GM21381 (cell line): ENCODE measurements around the gene OGFOD3.
"Not testable (repeated sequence)": the region's sequence is repeated elsewhere in the genome, so short reads cannot be mapped to it uniquely, and the experiment has no call there.

Experiments used
- ATAC-seq: cut with Tn5 transposase; IDR thresholded peaks from one replicate; pipeline ENCODE4 v1.9.1; 2021; ENCODE audit warnings: mild to moderate bottlenecking, moderate library complexity; ENCODE audit not compliant: unreplicated experiment

OGFOD3 gene

DNA sequence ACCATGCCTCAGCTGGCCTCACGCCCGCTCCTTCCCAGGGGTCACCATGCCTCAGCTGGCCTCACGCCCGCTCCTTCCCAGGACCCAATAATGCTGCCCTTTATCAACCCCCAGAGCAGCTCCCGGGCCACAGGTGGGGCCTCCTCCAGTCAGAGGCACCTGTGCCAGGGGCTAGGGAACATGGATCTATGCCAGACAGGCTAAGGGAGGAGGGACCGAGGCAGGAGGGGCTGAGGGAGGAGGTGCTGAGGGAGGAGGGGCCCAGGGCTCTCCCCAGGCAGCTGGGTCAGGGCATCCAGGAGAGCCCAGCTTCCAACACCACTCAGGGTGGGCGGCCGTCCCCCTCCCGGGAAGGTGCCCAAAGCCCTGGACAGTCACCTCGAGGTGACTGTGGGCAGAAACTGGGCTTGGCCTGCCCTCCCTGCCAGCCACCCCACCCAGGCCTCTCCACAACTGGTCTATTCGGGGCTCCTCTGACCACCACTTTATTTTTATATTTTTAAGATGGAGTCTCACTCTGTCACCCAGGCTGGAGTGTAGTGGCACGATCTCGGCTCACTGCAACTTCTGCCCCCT is 27.4 kb downstream of the OGFOD3 start:
- ATAC-seq, result no peak

DNA sequence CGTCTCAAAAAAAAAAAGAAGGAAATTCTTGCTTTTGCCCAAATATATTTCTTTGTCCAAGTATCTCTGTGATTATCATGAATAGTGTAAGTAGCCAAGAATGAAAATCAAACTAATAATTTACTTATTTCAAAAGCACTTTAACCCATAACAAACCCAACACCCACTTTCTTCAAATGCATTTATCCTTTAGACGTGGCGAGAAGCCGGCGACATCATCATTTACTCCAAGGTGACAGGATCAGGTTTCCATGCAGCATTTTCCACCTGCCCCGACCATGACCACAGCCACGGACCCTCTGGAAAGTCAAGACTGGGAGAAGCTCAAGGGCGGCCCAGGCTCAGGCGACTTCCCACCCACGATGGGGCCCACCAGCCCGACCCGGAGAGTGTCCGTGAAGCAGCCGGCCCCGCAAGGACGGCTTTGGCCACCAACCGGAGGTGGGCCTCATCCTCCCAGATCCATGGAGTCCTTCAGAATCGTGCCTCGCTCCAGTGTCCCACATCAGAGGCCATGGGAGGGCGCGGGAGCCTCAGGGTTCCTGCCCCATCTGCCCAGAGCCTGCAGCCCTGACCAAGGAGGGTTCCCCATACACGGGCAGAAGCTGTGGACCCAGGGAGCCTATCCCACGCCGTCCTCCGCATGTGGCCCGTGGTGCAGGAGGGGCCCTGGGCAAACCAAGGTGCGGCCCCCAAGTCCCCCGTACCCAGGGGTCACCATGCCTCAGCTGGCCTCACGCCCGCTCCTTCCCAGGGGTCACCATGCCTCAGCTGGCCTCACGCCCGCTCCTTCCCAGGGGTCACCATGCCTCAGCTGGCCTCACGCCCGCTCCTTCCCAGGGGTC is 28.1 kb downstream of the OGFOD3 start:
- no peak for ATAC-seq

DNA sequence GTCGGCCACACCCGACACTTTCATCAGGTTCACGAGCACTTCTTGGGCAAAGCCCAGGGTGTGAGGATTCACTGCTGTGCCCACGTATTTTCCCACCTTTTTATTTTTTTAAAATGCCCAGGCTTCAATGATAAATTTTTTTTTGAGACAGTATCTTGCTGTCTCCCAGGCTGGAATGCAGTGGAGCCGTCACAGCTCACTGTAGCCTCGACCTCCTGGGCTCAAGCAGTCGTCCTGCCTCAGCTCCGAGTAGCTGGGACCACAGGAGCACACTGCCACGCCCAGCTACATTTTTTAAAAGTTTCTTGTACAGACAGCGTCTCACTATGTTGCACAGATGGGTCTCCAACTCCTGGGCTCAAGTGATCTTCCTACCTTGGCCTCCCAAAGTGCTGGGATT is 29.0 kb downstream of the OGFOD3 start:
- no peak for ATAC-seq

DNA sequence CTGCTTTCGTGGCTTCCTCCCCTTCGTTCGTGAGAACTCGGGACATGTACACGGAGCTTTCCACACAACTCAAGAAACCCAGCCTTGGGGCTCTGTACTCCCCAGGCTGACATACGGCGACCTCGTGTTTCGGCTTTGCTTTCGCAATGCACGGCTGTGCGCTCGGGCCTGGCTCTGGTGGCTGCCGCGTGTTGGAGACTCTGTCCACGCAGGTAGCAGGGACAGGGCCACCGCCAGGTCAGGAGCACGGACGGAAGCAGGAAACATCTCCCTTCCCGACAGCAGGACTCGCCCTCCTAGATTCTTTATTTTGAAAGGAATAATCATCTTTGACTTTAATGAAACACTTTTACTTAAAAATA is 29.5 kb downstream of the OGFOD3 start:
- no peak for ATAC-seq

DNA sequence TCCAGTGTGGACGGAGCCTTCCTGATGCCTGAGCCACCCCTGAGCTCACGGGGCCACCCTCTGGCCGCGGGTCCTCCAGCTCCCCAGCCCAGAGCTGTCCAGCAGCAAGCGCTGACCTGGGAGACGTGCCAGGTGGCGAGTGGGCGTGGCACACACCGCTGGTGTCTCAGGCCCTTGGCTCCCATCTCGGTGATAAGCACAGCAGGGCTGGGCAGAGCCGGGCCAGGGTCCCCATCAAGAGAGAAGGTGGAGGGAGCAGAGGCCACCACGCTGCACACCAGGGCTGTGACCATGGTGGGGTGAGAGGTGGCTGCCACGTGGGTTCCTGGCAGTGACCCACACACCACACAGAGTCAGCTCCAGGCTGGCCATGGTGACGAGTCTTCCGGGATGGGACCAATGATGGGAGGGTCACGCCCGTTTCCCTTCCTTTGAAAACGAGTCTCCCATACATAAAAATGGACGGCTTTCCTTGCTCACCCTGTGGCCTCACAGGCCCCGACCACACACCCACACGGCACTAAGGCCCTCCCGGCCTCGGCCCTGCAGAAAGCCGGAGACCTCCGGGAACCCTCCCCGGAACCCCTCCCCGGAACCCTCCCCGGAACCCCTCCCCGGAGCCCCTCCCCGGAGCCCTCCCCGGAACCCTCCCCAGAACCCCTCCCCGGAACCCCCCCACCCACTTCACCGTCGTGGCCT is 30.0 kb downstream of the OGFOD3 start:
- ATAC-seq, result no peak

DNA sequence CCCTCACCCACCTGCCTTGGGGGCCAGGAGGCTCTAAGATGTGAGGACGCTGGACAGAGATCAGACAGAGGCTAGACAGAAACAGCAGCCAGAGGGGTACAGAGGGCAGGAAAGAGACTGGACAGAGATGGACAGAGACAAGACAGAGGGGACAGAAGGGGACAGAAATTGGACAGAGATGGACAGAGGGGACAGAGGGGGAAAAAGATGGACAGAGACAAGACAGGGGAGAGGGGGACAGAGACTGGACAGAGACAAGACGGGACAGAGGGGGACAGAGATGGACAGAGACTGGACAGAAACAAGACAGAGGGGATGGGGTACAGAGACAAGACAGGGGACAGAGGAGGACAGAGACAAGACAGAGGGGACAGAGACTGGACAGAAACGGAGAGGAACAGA is 30.7 kb downstream of the OGFOD3 start:
- no peak for ATAC-seq

DNA sequence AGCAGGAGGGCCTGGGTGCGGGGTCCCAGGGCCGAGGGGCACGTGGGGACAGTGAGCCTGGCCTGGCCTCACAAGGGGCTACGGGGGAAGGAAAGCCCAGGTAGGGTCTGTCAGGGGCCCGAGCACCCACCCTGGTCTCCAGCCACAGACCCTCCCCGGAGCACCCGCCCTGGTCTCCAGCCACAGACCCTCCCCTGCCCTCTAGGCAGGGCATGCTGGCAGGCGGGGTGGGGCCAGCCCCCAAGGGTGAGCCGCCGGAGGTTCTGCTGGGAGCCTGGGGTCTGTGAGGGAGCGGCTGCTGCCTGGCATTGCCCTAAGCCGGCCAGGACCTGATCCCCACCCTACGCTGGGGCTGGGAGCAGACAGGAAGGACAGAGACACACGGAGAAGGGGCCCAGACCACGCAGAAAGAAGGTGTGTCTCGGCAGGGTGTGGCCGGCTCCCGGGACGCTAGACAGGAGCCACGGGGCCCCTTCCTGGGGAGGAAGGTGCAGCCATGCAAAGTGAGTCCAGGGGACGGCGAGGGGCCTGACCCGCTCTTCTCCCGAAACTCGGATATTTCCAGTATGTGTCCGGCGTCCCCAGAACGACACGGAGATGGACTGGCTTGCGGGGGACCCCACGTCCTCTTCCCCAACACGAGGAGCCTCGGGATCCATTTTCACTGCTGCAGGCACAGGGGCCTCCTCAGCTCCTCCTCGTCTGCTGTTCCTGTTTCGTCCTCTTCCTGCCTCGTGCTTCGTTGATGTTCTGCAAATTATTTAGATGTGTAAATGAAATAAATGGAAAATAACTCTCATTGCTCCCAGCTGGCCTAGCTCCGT is 31.3 kb downstream of the OGFOD3 start:
- no peak for ATAC-seq

DNA sequence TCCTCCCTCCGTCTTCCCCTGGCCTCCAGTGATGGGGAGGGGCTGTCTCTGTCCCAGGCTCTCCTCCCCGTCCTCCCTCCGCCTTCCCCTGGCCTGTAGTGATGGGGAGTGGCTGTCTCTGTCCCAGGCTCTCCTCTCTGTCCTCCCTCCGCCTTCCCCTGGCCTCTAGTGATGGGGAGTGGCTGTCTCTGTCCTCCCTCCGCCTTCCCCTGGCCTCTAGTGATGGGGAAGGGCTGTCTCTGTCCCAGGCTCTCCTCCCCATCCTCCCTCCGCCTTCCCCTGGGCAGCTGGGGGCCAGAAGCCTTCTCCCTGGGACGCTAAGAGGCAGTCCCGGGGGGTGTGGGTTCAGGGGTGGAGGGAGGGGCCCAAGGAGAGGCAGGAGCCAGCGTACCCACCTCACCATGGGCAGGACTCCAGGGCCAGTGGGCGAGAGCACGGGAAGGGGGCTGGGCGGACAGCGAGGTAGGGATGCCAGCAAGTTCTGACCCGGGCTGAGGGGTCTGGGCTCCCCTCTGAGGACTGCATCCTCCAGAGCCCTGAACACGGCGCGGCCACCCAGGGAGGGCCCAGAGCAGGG is 32.0 kb downstream of the OGFOD3 start:
- no peak for ATAC-seq

DNA sequence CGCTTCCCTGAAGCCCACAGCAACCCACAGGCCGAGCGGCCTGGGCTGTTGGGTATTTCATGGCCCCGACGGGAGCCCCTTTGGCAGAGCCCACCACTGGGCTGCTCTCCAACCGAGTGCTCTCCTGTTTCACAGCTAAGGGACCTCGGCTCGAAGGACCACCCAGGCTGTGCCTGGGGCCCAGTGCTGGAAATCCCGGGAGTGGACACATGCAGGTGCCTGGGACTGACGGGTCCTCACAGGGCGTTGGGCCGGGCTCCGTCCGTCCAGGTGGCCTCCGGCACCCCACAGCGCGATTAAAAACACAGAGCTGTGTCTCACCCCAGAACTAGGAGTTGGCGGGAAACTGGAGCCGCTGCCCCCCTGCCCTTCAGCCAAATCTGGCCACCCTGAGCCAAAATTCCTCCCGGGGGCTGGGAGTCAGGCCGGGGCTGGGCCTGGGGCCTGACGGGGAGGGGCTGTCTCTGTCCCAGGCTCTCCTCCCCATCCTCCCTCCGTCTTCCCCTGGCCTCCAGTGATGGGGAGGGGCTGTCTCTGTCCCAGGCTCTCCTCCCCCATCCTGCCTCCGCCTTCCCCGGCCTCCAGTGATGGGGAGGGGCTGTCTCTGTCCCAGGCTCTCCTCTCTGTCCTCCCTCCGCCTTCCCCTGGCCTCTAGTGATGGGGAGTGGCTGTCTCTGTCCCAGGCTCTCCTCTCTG is 32.7 kb downstream of the OGFOD3 start:
- no peak for ATAC-seq

DNA sequence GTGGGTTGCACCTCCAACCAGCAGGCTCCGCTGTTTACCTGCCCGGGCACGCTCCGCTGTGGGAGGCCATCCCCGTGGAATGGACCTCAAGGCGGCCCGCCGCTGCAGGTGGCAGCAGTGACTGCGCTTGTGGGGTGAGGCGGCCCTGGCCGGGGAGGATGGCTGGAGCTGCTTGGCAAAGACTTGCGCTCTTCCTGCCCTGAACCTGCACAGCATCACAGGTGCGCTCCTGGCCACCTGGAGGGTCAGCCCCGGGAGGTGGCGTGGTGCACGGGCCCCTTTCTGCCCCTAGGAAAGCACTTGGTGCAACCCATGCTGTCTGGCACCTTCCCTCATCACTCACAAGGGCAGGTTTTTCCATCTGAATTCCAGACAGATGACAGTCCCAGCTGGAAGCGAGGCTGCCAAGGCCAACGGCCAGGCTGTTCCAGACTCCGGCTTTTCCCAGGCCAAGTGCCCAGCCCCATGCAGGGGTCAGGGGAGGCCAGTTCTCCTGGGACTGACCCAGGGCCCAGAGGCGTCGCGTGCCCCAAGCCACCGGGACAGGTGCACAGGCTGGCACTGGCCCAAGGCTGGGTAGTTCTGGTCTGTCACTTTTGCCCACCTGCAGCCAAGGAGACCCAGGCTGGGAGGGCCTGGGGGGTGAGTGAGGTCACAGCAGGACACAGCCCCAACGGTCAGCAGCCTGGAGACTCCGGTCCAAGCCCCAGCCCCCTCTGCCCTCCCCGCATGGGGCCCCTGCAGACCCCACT is 33.5 kb downstream of the OGFOD3 start:
- ATAC-seq, result no peak

DNA sequence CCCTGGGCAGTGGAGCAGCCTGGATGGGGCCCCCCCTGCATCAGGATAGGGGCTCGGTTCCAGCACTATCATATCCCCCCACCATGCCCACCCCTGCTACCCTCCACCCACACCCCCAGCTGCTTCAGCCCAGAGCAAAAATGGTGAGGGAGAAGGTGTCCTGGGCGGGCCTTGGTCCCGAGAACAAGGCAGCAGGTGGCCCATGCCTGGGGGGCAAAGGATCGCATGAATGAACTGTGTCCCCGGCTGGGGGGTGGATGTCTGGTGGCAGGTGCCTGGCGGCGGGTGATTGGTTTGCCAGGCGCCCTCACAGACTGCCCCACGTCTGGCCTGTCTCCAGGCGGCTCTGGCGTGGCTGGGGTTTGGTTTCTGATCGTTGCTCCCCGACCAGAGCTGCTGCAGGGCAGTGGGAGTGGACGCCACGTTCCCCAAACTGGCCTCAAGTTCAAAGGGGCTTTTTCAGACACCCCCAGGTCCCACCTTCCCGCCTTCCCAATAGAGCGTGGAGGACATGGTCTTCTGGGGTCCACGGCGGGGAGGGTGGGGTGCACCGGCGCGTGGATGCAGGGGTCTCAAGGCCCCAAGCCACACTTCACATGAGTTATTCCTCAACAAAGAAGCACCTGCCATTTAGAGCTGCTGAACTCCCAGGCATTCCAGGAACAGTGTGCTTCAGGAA is 34.2 kb downstream of the OGFOD3 start:
- no peak for ATAC-seq

DNA sequence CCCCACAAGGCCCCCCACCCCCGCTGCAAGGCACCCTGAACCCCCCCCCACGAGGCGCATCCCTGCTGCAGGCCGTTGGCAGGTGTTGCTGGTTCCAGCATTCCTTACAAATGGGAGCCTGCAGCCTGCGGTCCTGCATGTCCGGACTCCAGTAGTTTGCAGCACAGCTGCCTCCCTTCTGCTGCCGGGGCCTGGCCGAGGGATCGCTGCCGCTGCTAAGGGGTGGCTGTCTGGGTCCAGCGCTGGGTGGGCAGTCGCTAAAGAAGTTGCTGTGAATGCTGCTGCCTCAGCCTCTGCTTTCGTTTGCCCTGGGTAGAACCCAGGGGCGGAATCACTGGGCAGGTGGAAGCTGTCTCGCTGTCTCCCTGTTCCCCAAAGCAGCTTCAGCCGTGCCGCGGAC is 35.0 kb downstream of the OGFOD3 start:
- no peak for ATAC-seq

DNA sequence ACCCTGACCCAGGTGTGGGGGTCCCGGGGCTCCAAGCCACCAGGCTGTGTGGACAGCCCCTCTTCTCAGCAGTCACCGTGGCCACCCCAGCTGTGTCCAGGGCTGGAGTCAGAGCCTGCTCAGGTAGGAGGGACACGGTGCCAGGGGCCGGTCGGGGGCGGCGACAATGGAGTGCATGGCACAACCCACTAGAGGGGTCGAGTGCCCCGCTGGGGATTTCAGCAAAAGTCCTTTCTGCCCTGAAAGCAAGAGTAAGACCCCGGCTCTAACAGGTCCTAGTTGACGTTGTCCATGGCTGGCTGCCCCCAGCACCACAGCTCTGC is 35.5 kb downstream of the OGFOD3 start:
- no peak for ATAC-seq

DNA sequence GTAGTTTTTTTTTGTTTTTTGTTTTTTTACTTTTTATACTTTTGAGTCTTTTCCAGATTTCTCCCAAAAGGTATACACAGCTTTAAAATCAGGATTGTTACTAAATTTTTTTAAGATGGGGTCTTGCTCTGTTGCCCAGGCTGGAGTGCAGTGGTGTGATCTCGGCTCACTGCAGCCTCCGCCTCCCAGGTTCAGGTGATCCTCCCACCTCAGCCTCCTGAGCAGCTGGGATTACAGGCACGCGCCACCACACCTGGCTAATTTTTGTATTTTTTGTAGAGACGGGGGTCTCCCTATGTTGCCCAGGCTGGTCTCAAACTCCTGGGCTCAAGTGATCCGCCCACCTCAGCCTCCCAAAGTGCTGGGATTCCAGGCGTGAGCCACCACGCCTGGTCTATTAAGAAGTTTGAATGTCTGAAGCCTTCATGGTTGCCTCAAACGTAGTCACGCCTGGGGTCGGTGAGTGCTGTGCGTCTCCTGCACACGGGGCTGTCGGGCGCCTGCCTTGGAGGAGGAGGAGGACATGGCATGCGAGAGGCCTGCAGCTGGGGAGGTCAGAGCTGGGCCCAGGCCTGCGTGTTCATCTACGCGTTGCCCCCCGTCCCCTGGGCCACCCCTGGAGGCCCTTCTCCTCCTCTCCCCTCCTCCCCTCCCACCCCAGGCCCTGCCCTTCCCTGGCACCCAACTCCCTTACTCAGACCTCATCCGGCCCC is 36.0 kb downstream of the OGFOD3 start:
- ATAC-seq, result not testable (repeated sequence)

DNA sequence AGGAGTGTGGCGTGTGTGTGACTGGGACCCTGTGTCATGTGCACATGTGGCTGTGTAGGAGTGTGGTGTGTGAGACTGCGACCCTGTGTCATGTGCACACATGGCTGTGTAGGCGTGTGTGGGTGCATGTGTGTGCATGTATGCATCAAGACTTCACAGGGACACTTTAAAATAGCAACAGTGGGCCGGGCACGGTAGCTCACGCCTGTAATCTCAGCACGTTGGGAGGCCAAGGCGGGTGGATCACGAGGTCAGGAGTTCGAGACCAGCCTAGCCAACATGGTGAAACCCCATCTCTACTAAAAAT is 36.7 kb downstream of the OGFOD3 start:
- not testable (repeated sequence) for ATAC-seq

DNA sequence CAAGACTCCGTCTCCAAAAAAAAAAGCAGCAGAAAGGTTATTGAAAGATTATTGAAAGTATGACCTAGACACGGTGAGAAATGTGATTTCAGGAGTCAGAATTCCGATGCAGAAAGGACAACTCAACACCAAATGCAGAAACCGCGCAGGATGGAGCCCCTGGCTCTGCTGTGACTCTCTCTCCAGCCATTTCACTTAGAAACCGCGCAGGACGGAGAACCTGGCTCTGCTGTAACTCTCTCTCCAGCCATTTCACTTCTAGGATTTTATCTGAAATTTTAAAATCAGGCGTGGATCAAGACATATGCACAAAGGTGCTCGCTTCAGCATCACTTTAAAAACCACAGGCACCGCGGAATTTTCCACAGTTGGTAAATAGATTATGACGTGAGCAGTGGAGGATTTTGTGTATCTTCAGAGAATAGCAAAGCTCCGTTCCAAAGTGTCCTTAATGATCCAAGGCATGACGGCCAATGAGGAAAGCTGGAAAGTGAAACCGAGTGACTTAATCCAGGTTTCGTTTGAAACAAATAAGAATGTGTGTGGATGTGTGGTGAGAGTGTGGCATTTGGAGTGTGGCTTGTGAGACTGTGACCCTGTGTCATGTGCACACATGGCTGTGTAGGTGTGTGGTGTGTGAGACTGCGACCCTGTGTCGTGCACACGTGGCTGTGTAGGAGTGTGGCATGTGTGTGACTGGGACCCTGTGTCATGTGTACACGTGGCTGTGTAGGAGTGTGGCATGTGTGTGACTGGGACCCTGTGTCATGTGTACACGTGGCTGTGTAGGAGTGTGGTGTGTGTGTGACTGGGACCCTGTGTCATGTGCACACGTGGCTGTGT is 37.3 kb downstream of the OGFOD3 start:
- no peak for ATAC-seq

DNA sequence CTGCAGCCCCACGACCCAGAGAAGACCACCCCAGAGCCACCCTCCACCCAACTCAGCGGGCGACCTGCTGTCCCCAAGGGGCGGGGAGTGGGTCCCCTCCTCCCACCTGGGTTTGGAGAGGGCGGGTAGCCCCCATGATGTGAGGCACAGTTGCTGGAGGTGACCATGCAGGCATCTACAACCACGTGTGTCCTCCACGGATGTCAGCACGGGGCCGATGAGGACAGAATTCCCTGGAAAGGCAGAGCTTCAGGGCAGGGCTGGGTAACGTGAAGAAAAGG is 39.7 kb downstream of the OGFOD3 start:
- no peak for ATAC-seq
